ENCODE measurements around the gene TRPV3.
"Not testable (repeated sequence)": the region's sequence is repeated elsewhere in the genome, so short reads cannot be mapped to it uniquely, and the experiment has no call there.

- not testable (repeated sequence) for TF ChIP-seq CTCF (IDR thresholded peaks at IDR 0.05; ENCODE audit: low read length); EZH2 (IDR thresholded peaks at IDR 0.05; ENCODE audit: borderline replicate concordance, low read length)
These were observed 91.3 kb downstream of the TRPV3 start for GRCh38 chr17:3466355-3466754.
